H1 (cell line): ENCODE results near the gene CREBBP. TPM values are rescaled to one million over a fixed set of nuclear protein-coding genes. Genes with fewer than 3 reads are reported as not detected.
"Not testable (repeated sequence)": the region's sequence is repeated elsewhere in the genome, so short reads cannot be mapped to it uniquely, and the experiment has no call there.

ENCODE experiments used
- CTCF ChIA-PET: fragments of 300-600 bp; sonication (Branson Sonifier 250); formaldehyde crosslinking; loops from one replicate; lab custom pipeline; 2021; ENCODE audit not compliant: partially characterized antibody; lab: Charles Lee
- POLR2A ChIA-PET: fragments of 300-600 bp; sonication (Branson Sonifier 250); formaldehyde crosslinking; loops from one replicate; lab custom pipeline; 2021; ENCODE audit warnings: inconsistent platforms; ENCODE audit not compliant: partially characterized antibody; lab: Charles Lee
- DNase-seq, 2 experiments: peaks; one replicate each; pipeline versions ENCODE4 v3.0.0 to v3.0.0-alpha.2; 2010 to 2022; ENCODE audit warnings: low spot score in 2 of 2, low read depth in 1 of 2, mixed read lengths in 1 of 2
- FAIRE-seq: peaks from 2 replicates; lab custom pipeline; 2011; peaks lifted over from hg19 to GRCh38; lab: Jason Lieb, UNC
- H2AFZ ChIP-seq: 2 replicates; pipeline ENCODE4 v1.8.1; 2012; ENCODE audit warnings: low read length, inconsistent platforms
- H2AK5ac ChIP-seq: 2 replicates; pipeline ENCODE4 v1.6.1; 2013; ENCODE audit warnings: low read depth, low read length
- H2BK120ac ChIP-seq: replicated peaks from 2 replicates; pipeline ENCODE3; 2013; ENCODE audit warnings: low read depth, low read length, inconsistent platforms
- H2BK12ac ChIP-seq: 2 replicates; pipeline ENCODE4 v1.6.1; 2013; ENCODE audit warnings: low read depth, low read length
- H2BK15ac ChIP-seq: 2 replicates; pipeline ENCODE4 v1.6.1; 2013; ENCODE audit warnings: low read length
- H2BK20ac ChIP-seq: 2 replicates; pipeline ENCODE4 v1.6.1; 2013; ENCODE audit warnings: low read length
- H2BK5ac ChIP-seq: 2 replicates; pipeline ENCODE4 v1.6.1; 2013; ENCODE audit warnings: low read depth, low read length
- H3K14ac ChIP-seq: 2 replicates; pipeline ENCODE4 v1.6.1; 2013; ENCODE audit warnings: inconsistent platforms; ENCODE audit not compliant: insufficient read length
- H3K18ac ChIP-seq: 2 replicates; pipeline ENCODE4 v1.6.1; 2013; ENCODE audit warnings: low read length; ENCODE audit errors: extremely low read depth
- H3K23ac ChIP-seq: 2 replicates; pipeline ENCODE4 v1.6.1; 2013; ENCODE audit warnings: inconsistent platforms; ENCODE audit not compliant: insufficient read length
- H3K23me2 ChIP-seq: 2 replicates; pipeline ENCODE4 v1.6.1; 2013; ENCODE audit warnings: low read depth, low read length
- H3K27ac ChIP-seq: 2 replicates; pipeline ENCODE4 v1.6.1; 2011; ENCODE audit warnings: low read depth, low read length, inconsistent platforms
- H3K27me3 ChIP-seq, 4 experiments: replicated peaks in 1 of 4; 1 replicate in 1 of 4; 2 replicates in 3 of 4; pipeline versions ENCODE4 v1.6.1 to v1.8.1; 2011 to 2013; ENCODE audit warnings: low read length in 3 of 4, mild to moderate bottlenecking in 3 of 4, inconsistent platforms in 2 of 4, mixed read lengths in 2 of 4, moderate library complexity in 1 of 4; ENCODE audit not compliant: control insufficient read depth in 3 of 4, insufficient read depth in 3 of 4; ENCODE audit errors: extremely low read depth in 1 of 4
- H3K36me3 ChIP-seq, 4 experiments: 2 replicates each; pipeline versions ENCODE4 v1.6.1 to v1.8.1; 2011 to 2013; ENCODE audit warnings: mild to moderate bottlenecking in 4 of 4, low read length in 3 of 4, moderate library complexity in 2 of 4, control low read depth in 1 of 4, inconsistent platforms in 1 of 4; ENCODE audit not compliant: insufficient read depth in 4 of 4, control insufficient read depth in 2 of 4
- H3K4ac ChIP-seq: replicated peaks from 2 replicates; pipeline ENCODE3; 2013; ENCODE audit warnings: low read length, low read depth, mixed read lengths, inconsistent platforms; ENCODE audit not compliant: insufficient read length
- H3K4me1 ChIP-seq, 4 experiments: replicated peaks in 1 of 4; 1 replicate in 1 of 4; 2 replicates in 3 of 4; pipeline versions ENCODE4 v1.6.1 to v1.8.1; 2011 to 2013; ENCODE audit warnings: low read length in 3 of 4, inconsistent platforms in 2 of 4, mixed read lengths in 1 of 4; ENCODE audit not compliant: insufficient read depth in 4 of 4, control insufficient read depth in 3 of 4
- H3K4me2 ChIP-seq, 2 experiments: 2 replicates each; pipeline versions ENCODE4 v1.6.1 to v1.8.1; 2011 to 2013; ENCODE audit warnings: low read depth in 2 of 2, low read length in 2 of 2, control low read depth in 1 of 2, inconsistent platforms in 1 of 2, mild to moderate bottlenecking in 1 of 2; ENCODE audit not compliant: insufficient read depth in 1 of 2
- H3K4me3 ChIP-seq, 4 experiments: fragments of 200-600, 300-600 bp in 1 of 4; sonication (generic), shearing (Covaris generic), sonication (Bioruptor Twin) in 1 of 4; 2 replicates each; pipeline versions ENCODE4 v1.5.1 to v1.8.1; 2011 to 2016; ENCODE audit warnings: low read length in 4 of 4, low read depth in 3 of 4, control low read depth in 2 of 4, inconsistent platforms in 2 of 4, mild to moderate bottlenecking in 2 of 4, mixed read lengths in 1 of 4, moderate library complexity in 1 of 4; ENCODE audit not compliant: insufficient read depth in 2 of 4; ENCODE audit errors: extremely low read depth in 1 of 4
- H3K56ac ChIP-seq: replicated peaks from 2 replicates; pipeline ENCODE3; 2013; ENCODE audit warnings: low read depth, mild to moderate bottlenecking, mixed read lengths, low read length, inconsistent platforms; ENCODE audit not compliant: insufficient read length
- H3K79me1 ChIP-seq: 2 replicates; pipeline ENCODE4 v1.6.1; 2013; ENCODE audit warnings: low read depth, low read length, control low read depth
- H3K79me2 ChIP-seq, 2 experiments: 2 replicates each; pipeline versions ENCODE4 v1.6.1 to v1.8.1; 2012 to 2013; ENCODE audit warnings: low read length in 2 of 2, mild to moderate bottlenecking in 2 of 2, inconsistent platforms in 1 of 2; ENCODE audit not compliant: insufficient read depth in 2 of 2, control insufficient read depth in 1 of 2
- H3K9ac ChIP-seq, 4 experiments: replicated peaks in 1 of 4; 1 replicate in 1 of 4; 2 replicates in 3 of 4; pipeline versions ENCODE4 v1.6.1 to v1.8.1; 2011 to 2013; ENCODE audit warnings: low read depth in 3 of 4, low read length in 3 of 4, control low read depth in 2 of 4, mild to moderate bottlenecking in 2 of 4, moderate library complexity in 2 of 4, inconsistent platforms in 1 of 4; ENCODE audit errors: extremely low read depth in 1 of 4
- H3K9me3 ChIP-seq, 2 experiments: 2 replicates each; pipeline versions ENCODE4 v1.6.1 to v1.8.1; 2012 to 2013; ENCODE audit warnings: mild to moderate bottlenecking in 2 of 2, moderate library complexity in 2 of 2, control low read depth in 1 of 2, inconsistent platforms in 1 of 2, low read depth in 1 of 2, low read length in 1 of 2, mixed read lengths in 1 of 2; ENCODE audit not compliant: insufficient read depth in 2 of 2
- H4K20me1 ChIP-seq, 2 experiments: replicated peaks in 1 of 2; 2 replicates each; pipeline versions ENCODE3 to v1.8.1; 2011 to 2013; ENCODE audit warnings: inconsistent platforms in 2 of 2, low read length in 2 of 2, mild to moderate bottlenecking in 1 of 2; ENCODE audit not compliant: insufficient read depth in 2 of 2, control insufficient read depth in 1 of 2
- H4K5ac ChIP-seq: 2 replicates; pipeline ENCODE4 v1.6.1; 2013; ENCODE audit warnings: low read length, low read depth, mixed read lengths, inconsistent platforms; ENCODE audit not compliant: insufficient read length
- H4K8ac ChIP-seq: 2 replicates; pipeline ENCODE4 v1.8.0; 2013; ENCODE audit warnings: mild to moderate bottlenecking, moderate library complexity, low read length, inconsistent platforms; ENCODE audit not compliant: insufficient read depth; ENCODE audit errors: extremely low read depth
- H4K91ac ChIP-seq: replicated peaks from 2 replicates; pipeline ENCODE3; 2013; ENCODE audit warnings: low read length, mixed read lengths, inconsistent platforms; ENCODE audit not compliant: insufficient read length
- WGBS, 2 experiments: shearing (Covaris generic) in 1 of 2; methylation state at CpG; one replicate each; pipeline versions ENCODE4 v1.1.6 to v1.1.7; 2013 to 2015; ENCODE audit warnings: low lambda C conversion rate in 2 of 2, mixed read lengths in 2 of 2, inconsistent platforms in 1 of 2, low coverage in 1 of 2, missing lambda C conversion rate in 1 of 2; ENCODE audit not compliant: insufficient replicate concordance in 2 of 2, insufficient coverage in 1 of 2, insufficient read length in 1 of 2; ENCODE audit errors: extremely low coverage in 1 of 2, missing lambda C conversion rate in 1 of 2; 5-methylcytosine and 5-hydroxymethylcytosine counted together
- polyA plus RNA-seq, 7 experiments: library from polyadenylated mRNA; depleted of rRNA in 3 of 7; stranded (reverse) in 5 of 7; unstranded in 2 of 7; fragments of >200 nt in 5 of 7; fragments of 200-250 nt in 2 of 7; gene quantifications; 1 replicate in 5 of 7; 2 replicates in 1 of 7; 4 replicates in 1 of 7; pipeline versions ENCODE4 v1.2.1 to v1.2.3, GENCODE V29; 2011 to 2013; ENCODE audit warnings: missing spikeins in 2 of 7, mixed read lengths in 2 of 7
- total RNA-seq: library from RNA; stranded (reverse); fragmentation: NEBNext Ultra II Directional; extraction: Animal tissue kit (Norgen Biotek cat#: 25700); gene quantifications from 2 replicates; pipeline ENCODE4 v1.2.1, GENCODE V29; 2021

Gene CREBBP
- total and polyA plus RNA-seq, 2 of the 8 experiments (the other 6 are each of a cell fraction or from before 2014, with no cell fraction given) = 10.0 to 60.1 TPM

GRCh38 chr16:3927147-3927546 is 46.6 kb upstream of the CREBBP start:
- H2BK15ac ChIP-seq, H3K56ac ChIP-seq, H3K4me2 ChIP-seq, H3K4ac ChIP-seq, H4K91ac ChIP-seq, H2BK12ac ChIP-seq, H3K79me1 ChIP-seq, DNase-seq, H4K8ac ChIP-seq, POLR2A ChIA-PET, H3K18ac ChIP-seq, H3K23ac ChIP-seq, H3K79me2 ChIP-seq, H3K23me2 ChIP-seq, H2BK120ac ChIP-seq, H3K36me3 ChIP-seq, H3K14ac ChIP-seq, H4K20me1 ChIP-seq, H3K4me3 ChIP-seq, H2BK20ac ChIP-seq, FAIRE-seq, H2AFZ ChIP-seq, H3K27ac ChIP-seq, H3K4me1 ChIP-seq, H4K5ac ChIP-seq, H3K27me3 ChIP-seq, H3K9me3 ChIP-seq, H3K9ac ChIP-seq, H2BK5ac ChIP-seq, H2AK5ac ChIP-seq: not testable (repeated sequence)
- WGBS, 2 experiments = 100% methylated on average over 2 of the region's 2 CpGs; no CpG with 5 or more reads in 1 of the 2 experiments
- CTCF ChIA-PET = interaction anchor here (2.9 kb wide), 1 partner anchor 11 kb away, joined by 13 read pairs; no protein-coding TSS in a partner anchor
